GM21825 (cell line): Measurements from ENCODE around the gene GRID1.

Source experiments
- ATAC-seq: cut with Tn5 transposase; IDR thresholded peaks from one replicate; pipeline ENCODE4 v1.9.1; 2021; ENCODE audit warnings: mild to moderate bottlenecking, moderate library complexity; ENCODE audit not compliant: unreplicated experiment

Gene GRID1

DNA sequence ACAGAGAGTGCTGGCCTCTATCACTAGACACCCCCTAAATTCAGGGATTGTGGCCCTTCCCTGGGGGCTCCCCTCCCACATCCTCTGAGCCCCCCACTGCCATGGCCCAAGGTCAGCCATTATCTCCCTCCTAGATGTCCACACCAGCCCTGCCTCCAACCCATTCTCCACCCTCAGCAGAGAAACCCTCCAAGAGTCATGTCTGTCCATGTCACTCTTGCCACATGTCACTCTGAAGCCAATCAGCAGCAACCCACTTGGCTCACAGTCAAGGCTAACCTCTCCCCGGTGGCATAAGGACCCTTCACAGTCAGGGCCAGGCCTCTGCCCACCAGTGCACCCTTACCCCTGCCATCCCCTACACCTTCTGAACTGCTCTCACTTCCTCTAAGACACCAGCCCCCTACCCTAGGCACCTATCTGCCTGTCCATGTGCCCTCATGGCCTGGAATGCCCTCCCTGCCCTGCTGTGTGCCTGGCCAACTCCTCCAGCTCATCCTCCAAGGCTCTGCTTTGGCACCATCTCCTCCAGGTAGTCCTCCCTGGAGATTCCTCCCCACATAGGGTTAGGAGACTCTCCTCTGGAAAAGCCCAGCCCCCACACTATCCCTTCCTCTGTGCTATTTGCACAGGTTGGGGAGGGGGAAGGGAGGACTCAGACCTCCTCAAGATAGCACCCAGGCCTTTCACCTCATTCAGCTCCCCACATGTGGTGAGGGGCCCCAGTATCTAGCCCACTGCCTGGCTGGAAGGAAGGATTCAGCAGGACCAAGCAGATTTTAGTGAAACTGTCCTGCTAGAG, 83.7 kb downstream of the GRID1 start:
- ATAC-seq, result no peak

DNA sequence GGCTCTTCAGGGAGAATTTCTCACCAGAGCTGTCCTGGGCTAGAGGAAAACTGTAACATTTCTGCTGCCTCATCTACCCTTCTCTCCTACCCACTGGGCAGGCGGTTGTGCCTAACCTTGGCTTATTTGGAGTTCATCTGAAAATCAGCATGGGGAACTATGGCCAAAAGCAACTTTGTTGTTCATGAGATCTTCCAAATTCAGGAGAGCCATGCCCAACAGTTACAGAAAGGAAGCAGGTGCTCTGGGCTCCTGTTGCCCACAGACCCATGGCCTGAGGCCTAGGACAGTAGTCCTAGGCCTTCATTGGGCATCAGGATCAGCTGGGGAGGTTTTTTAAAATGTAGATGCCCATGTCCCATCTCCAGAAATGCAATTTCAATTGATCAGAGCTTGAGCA, 85.2 kb downstream of the GRID1 start:
- ATAC-seq, result no peak

DNA sequence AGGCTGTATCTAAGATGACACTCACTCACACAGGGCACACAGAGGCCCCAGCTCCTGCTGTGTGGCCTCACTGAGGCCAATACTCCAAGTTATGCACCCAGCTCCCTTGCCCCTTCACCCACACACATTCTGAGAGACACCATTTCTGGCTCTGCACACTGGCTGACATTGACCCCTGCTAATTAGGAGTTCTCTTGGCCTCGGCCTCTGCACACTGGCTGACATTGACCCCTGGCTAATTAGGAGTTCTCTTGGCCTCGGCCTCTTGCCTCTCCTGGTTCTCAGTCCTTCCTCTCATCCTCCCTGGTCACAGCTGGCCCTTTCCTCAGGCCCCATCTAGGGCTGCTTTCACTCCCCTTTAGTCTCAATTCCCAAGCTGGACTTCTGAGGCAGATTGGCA, 97.3 kb downstream of the GRID1 start:
- no peak for ATAC-seq

DNA sequence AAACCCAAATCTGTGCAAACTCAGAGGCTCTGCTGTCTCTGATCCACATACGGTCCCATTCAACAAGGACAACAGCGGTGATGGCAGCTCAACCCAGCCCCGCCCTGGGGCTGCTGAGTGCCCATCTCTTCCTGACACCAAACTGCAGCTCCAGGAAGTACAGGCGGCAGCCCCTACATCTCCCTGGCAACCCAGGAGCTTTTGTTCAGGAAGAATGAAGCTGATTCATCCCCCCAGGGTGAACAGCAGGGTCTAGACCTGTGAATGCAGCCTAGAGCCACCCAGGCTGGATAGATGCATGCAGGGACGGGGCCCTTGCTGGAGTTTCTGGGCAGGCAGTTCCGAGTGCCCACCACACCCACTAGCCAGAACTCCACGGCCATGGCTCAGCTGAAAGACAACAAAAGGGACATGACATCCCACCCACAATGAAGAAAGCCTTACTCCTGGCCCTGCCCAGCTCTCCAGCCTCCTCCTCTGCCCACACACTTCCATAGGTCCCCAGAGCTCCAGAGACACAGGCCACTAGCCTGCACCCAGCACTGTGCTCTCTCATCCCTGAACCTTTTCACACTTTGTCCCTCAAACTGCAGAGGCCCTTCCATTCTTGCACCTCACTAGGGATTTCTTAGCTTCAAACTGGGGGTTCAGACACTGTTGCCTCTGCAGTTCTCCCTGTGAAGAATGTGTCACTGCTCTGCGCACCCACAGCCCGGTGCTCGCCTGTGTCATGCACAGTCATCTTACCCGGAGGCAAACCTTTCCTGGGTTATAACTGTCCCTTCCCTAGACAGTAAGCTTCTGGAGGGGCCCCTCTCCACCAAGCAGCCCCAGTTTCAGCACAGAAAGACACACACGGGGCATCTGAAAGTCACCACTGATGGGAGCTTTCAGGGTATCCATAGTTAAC, 99.1 kb downstream of the GRID1 start:
- no peak for ATAC-seq

DNA sequence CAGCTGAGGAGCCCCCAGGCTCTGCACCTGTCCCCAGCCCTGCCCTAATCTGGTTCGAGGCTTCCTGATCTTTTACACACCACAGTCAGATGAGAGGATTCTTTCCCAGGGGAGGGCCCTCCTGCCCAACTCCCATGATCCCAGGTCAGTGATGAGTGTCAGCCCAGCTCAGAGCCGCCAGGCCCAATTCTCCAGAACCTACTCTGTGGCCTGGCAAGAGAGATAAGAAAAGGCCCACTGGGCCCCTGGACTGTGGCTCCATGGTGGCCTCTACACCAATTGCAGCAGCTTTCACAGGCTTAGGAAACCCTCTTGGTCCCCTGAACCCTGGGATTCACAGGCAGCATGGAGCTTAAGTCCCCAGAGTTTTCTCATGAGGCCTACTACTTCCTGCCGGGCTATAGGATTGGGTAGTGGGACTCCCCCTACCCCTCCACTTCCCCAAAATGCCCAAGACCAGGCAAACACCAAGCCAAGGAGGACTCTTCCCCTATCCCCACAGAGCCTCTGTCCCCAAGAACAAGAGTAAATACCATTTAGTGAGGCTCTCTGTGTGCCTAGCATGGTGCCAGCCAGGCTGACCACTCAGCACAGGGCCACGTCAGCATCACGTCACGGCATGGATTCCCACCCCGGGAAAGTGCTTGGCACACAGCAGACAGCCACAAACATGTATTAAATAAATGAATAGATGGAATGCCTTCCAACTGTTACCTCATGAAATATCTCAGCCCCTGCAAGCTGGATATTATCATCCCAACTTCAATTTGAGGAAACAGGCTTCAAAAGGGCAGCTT, 100.0 kb downstream of the GRID1 start:
- ATAC-seq, result no peak

DNA sequence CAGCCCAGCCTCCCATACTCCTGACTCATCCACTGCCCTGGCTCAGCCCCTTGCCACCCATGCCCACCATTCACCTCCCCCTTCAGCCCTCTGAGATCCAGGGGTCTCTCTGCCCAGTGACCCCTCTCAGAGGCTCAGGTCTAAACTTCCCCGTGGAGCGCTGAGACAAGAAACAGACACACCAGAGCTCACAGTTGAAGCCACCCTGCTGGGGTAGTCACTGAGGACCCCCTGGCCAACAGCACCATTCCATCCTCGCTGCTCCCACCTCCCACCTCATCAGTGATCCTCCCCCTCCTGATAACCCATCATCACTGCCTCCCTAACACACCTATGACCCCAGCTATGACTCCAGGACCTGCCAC, 100.7 kb downstream of the GRID1 start:
- no peak for ATAC-seq

DNA sequence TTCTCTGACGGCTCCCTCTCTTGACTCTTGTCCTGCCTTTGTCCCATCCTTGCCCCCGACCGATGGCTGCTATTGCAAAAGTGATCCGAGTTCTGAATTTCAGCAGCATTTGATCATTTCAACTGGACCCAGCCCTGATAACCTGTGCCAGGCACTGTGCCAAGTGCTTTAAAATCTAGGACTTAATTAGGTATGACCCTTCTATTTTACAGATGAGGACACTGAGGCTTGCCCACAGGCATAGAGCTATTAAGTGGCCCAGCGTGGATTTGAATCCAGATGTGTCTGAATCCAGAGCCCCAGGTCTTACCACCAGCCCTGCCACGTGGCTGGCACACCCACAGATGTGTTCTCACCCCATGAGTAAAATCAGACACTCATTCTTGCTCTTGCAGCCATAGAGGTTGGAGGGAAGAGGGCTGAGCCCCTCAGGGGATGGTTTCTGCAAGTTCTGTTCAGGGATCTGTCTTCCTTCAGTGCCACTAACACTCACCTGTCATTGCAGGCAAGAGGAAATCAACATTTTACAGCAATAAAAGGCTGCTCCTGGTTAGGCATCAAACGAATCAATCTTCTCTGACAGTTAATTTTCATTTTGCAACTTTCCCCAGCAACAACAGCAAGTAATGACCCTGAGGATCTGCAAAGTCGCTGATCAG, 101.2 kb downstream of the GRID1 start:
- ATAC-seq, result no peak

DNA sequence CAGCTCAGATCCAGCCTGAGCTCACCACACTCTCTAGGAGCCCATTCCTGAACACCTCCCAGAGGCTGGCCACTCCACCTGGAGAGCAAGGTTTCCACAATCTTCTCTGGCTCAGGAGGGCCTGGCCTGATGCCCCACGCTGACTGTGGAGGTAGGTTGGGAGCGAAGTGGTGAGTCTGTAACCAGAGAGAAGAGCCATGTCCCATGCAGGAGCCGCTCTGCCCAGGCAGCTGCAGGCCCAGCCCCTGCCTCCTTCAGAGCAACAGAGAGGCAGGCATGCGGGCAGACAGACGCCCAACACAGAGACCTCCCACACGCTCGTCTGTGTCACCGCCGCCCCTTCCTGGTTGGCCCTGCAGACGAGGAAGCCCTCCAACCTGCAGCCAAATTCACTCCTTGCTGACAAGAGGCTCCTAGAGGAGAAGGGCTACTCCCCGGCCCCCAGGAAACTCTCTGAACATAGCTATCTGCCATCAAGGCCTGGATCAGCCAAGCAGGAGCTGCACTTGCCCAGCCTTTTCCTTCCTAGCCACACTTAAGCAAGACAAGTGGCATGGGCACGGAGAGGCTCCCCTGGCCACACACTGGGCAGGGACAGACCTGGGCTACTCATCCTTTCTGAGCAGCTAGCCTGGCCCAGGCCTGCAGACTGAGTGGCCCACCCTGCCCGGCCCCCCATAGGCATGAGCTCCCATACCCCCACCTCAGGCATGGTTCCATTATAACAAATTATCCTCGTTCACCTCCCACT, 101.9 kb downstream of the GRID1 start:
- ATAC-seq, result no peak

DNA sequence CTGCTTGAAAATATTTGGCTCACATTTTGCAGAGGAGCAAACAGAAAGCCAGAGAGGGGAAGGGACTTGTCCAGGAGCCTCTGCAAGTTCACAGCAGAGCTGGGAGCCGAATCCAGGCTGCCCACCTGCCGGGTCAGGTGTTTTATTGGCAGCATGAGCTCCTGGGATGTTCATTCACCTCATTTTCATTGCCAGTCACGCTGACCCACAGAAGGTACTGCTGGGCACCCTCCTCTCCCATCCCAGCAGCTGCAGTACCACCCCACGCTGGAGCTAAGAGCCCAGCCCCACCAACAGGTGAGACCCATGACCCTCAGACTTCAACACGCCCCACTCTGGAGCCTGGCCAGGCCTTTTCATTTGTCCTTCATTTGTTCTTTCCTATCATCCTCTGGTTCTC, 102.7 kb downstream of the GRID1 start:
- no peak for ATAC-seq

DNA sequence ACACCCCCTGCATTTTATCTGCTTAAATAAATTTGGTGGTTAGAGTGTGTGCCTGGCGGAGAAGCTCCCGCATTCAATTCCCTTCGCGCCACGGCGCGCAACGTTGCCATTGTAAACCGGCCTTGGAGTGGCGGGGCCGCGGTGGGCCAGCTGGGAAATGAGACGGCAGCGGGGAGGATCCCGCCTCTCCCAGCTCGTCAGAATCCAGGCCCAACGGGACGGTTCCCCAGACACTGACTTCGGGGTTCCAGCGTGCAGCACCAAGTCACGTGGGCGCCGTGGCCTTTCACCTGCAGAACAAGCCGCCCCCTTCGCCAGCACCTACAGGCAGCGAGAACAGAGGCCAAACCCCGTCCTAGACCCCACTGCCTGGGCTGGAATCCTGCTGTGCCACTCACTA, 103.4 kb downstream of the GRID1 start:
- ATAC-seq, result no peak

DNA sequence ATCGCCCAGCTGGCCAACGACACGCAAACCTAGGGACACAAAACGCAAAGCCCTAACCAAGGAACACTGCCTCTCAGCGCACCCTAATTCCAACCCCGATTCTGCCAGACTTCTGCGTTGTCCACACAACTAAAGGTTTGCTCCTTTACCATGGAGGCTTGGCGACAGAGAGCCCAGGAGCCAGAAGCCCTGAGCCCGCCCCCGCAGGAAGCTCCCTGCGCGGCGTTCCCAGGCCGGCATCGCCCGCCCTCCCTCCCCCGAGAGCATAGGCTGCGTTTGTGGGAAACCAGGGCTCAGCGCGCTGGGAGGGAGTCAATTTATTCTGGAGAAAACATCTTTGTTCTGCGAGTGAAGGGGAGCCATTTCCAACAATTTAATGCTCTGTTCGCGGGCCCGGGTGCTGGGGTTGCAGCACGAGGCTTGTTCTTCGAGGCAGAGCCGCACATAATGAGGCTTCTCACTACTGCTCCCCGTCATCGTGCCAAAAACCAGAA, 103.9 kb downstream of the GRID1 start:
- ATAC-seq, result no peak

DNA sequence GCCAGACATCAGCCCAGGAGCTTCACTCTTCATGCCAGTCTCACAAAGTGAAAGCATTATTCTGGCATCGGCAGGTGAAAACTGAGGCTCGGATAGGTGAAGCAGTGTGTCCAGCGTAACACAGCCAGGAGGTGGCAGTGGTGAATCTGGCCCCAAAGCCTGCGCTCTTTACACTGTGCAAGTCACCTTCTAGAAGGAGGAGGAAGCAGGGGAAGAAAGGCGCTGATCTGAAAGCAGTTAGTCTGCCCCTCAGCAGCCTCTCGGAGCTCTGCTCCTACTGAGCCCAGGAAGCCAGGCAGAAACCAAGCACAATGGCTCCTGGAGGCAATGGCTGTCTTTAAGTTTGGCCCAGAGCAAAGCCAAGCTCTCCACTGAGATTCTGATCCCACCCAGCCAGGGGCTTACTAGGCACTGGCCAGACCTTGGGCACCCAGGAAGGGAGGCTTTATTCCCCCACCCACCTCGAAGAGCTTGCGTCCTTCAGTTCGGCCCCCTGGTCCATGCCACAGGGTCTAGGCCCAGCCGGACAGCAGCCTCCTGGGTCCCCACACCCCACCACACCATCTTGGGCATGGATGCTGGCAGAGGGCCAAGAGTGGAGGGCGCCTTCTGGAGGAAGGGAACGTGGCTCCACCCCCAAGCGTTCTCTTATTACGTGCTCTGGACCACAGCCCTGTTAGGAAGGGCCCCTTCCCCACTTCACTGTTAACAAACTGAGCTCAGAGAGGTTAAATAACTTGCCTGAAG, 104.5 kb downstream of the GRID1 start:
- no peak for ATAC-seq

DNA sequence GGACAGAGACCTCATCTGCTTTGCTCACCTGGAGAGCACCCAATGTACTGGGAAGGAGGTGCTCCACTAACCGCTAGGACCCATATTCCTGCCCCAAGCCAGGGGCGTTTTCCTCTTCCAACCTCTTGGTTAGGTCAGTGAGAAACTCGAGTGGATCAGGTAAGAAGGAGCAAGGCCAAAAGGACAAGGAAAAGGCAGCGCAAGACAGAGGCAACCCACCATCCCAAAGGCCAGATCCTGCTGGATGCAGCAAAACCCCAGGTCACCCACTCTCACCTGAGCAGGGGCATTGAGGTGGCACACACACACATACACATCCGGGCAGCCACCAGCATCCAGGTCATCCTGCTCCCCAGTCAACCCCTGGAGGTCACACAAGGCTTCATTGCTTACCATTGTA, 105.1 kb downstream of the GRID1 start:
- no peak for ATAC-seq

DNA sequence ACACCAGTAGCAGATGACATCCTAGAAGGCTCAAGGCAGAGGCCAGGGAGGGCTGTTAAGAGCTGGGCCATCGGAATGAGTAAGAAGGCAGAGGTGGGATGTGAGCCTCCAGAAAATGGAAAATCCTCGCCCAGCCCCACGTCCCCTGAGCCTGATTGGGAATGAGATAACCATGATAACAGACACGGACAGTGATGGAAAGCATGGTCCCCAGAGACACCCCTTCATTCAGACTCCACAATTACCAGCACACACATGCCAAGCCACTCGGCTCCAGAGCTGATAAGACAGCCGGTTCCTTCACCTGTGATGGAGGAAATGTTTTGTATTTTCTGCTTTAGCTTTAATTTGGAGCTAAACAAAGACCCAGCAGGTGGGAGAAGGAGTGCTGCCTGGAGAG, 106.0 kb downstream of the GRID1 start:
- no peak for ATAC-seq

DNA sequence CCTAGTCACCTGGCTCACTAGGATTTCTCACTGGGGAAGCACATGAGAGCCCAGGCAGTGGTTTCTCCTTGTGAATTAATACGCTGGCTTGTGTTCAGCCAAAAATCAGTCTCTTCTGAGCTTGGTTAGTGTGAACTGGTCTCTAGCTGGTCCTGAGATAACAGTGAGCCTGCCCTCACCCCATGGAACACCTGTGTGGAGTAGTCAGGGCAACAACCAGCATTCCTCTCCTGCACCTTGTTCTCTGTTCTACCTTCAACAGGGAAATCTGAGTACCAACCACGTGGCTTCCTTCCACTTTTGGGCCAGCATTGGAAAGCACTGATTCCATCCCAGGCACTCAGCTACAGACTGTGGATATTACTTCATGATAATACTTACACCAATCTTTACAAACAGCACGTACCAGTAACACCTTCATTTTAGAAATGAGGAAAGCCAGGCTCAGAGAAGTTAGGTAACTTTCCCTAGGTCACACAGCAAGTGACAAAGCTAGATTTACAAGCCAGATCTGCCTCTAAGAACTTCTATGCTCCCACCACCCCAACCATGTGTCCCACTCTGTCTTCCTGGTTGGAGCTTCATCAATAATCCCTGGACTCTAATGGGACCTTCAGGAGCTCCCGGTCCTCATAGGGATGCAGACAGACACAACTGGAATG, 106.6 kb downstream of the GRID1 start:
- ATAC-seq, result no peak

DNA sequence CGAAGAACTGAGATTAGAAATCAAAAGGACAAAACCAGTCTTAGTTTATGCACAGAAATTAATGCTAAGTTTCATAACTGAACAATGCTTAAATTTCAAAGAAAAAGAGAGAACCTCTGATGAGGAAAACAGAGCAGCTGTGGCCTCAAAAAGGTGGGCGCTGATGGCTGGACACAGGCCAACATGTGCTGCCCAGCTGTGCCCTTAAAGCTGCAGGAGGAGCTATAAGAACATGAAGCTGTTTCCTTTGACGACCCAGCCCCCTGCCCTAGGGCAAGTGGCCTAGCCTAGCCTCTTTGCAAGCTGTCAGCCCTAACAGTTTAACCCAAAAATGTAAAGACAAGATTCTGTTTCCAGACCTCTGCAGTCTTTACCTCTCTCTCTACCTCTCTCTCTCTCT, 107.7 kb downstream of the GRID1 start:
- ATAC-seq, result no peak

DNA sequence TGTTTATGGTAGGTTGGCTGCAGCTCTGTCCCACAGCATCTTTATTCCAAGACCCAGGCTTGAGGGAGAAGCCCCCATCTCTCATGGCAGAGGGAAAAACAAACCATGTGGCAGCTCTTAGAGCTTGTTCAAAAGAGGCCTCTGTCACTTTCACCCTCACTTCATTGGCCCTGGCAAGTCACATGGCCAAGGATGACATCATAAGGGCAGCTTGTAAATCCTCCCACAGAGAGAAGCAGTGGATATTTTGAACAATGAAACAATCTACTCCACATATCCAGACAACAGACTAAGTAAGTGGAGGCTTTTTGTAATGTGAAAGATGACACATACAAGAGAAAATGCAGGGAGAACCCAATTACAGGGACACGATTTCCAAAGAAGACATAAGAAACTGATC, 108.1 kb downstream of the GRID1 start:
- no peak for ATAC-seq

DNA sequence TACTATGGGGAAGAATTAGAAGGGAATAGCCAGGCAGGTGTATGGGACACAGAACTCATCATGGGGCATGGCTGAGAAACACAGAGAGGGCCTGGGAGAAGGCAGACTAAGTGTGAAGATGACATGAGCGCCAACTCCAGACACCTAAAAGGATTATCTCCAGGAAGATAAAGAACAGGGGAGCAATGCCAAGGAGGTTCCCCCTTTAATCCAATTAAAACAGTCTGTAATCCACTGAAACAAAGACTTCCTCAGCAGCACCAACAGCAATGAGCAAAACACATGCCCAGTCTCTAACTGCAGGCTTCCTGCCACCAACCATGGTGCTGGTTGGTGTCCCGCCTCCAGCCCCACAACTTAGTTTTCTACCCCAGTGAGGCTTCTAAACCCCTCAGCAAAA, 108.9 kb downstream of the GRID1 start:
- no peak for ATAC-seq
